HG03354 (cell line): ENCODE results near the gene SLC38A7.
"Not testable (repeated sequence)": the region's sequence is repeated elsewhere in the genome, so short reads cannot be mapped to it uniquely, and the experiment has no call there.

Source experiments
- ATAC-seq: cut with Tn5 transposase; IDR thresholded peaks from one replicate; pipeline ENCODE4 v1.9.1; 2021; ENCODE audit warnings: mild to moderate bottlenecking; ENCODE audit not compliant: unreplicated experiment, poor library complexity, severe bottlenecking

Gene SLC38A7

GRCh38 chr16:58639230-58639629 lies 45.3 kb downstream of the SLC38A7 start:
- ATAC-seq: no peak

GRCh38 chr16:58638148-58639036 lies 46.2 kb downstream of the SLC38A7 start:
- ATAC-seq: no peak

GRCh38 chr16:58637021-58637420 lies 47.5 kb downstream of the SLC38A7 start:
- not testable (repeated sequence) for ATAC-seq

GRCh38 chr16:58636466-58636865 lies 48.1 kb downstream of the SLC38A7 start:
- ATAC-seq: no peak

GRCh38 chr16:58635502-58635901 lies 49.1 kb downstream of the SLC38A7 start:
- no peak for ATAC-seq

GRCh38 chr16:58634265-58634802 lies 50.2 kb downstream of the SLC38A7 start:
- no peak for ATAC-seq

GRCh38 chr16:58629733-58630640 lies 54.6 kb downstream of the SLC38A7 start, which contains the start of gene CNOT1:
Gene CNOT1, minus strand, starts transcription at chr16:58629826. Its CDS starts 30,489 bp downstream, at chr16:58599337.
- ATAC-seq: peak; percentile 84

GRCh38 chr16:58628845-58629732 lies 55.5 kb downstream of the SLC38A7 start:
- peak; percentile 3 for ATAC-seq

GRCh38 chr16:58624209-58624608 lies 60.4 kb downstream of the SLC38A7 start:
- no peak for ATAC-seq

- ATAC-seq: no peak
Observed at GRCh38 chr16:58620396-58620795, 64.2 kb downstream of the SLC38A7 start.

GRCh38 chr16:58615280-58615679 lies 69.3 kb downstream of the SLC38A7 start:
- ATAC-seq: no peak
